HCT116 (cell line): ENCODE measurements around the gene SPEF1. TPM values are rescaled to one million over a fixed set of nuclear protein-coding genes. Genes with fewer than 3 reads are reported as not detected.

Experiments used
- ATAC-seq: fragments of 200-7000 bp; cut with Tn5 transposase; 2 replicates; pipeline ENCODE4 v1.9.1; 2020; ENCODE audit warnings: mild to moderate bottlenecking, moderate library complexity
- BruUV-seq: library from RNA; stranded (reverse); fragments of 400-500 nt; replicated peaks from 2 replicates; lab custom pipeline; 2021; lab: Mats Ljungman, UMichigan
- CTCF ChIA-PET: fragments of 300-600 bp; sonication (Branson Sonifier 250); formaldehyde crosslinking; loops from one replicate; lab custom pipeline; 2021; ENCODE audit warnings: antibody characterized with exemption; lab: Charles Lee
- POLR2A ChIA-PET: fragments of 300-600, 350-600 bp; sonication (Branson Sonifier 250); formaldehyde crosslinking; loops from one replicate; lab custom pipeline; 2021; ENCODE audit warnings: antibody characterized with exemption; lab: Charles Lee
- RAD21 ChIA-PET, 2 experiments: fragments of 300-600 bp; sonication (Branson Sonifier 250); formaldehyde crosslinking; loops; one replicate each; lab custom pipeline; 2023; ENCODE audit warnings: low total read pairs in 2 of 2; ENCODE audit not compliant: uncharacterized antibody in 2 of 2, unreplicated experiment in 2 of 2, low non-redundant PET in 1 of 2; lab: Charles Lee
- DNase-seq: peaks from one replicate; pipeline ENCODE4 v3.0.0-alpha.2; 2010; ENCODE audit warnings: low read depth, low spot score
- H2AFZ ChIP-seq: fragments of 200-600 bp; shearing (Covaris generic), sonication (generic); 2 replicates; pipeline ENCODE4 v1.6.1; 2017; ENCODE audit warnings: low read depth, mixed run types, mixed read lengths, antibody characterized with exemption, low read length; ENCODE audit not compliant: poor library complexity, severe bottlenecking
- H3K27ac ChIP-seq: 2 replicates; pipeline ENCODE4 v1.5.1; 2012; ENCODE audit warnings: low read depth, low read length
- H3K27me3 ChIP-seq: fragments of 200-600 bp; sonication (generic); 2 replicates; pipeline ENCODE4 v1.6.1; 2016; ENCODE audit warnings: mixed run types, low read length, mixed read lengths; ENCODE audit not compliant: insufficient read depth
- H3K36me3 ChIP-seq, 2 experiments: fragments of 200-500 bp in 1 of 2; fragments of 200-600 bp in 1 of 2; sonication (Bioruptor generic) in 1 of 2; sonication (generic) in 1 of 2; 2 replicates each; pipeline versions ENCODE4 v1.5.1 to v1.6.1; 2014 to 2016; ENCODE audit warnings: low read length in 2 of 2, inconsistent platforms in 1 of 2, mixed read lengths in 1 of 2, mixed run types in 1 of 2; ENCODE audit not compliant: insufficient read depth in 2 of 2, control insufficient read depth in 1 of 2
- H3K4me1 ChIP-seq, 2 experiments: fragments of 200-600 bp in 1 of 2; sonication (generic) in 1 of 2; 2 replicates each; pipeline versions ENCODE4 v1.5.1 to v1.6.1; 2012 to 2017; ENCODE audit warnings: low read length in 2 of 2, inconsistent platforms in 1 of 2, mild to moderate bottlenecking in 1 of 2, mixed read lengths in 1 of 2, mixed run types in 1 of 2, moderate library complexity in 1 of 2; ENCODE audit not compliant: insufficient read depth in 2 of 2, control insufficient read depth in 1 of 2
- H3K4me2 ChIP-seq: fragments of 200-600 bp; sonication (generic); 2 replicates; pipeline ENCODE4 v1.6.1; 2017; ENCODE audit warnings: mixed run types, low read length, mixed read lengths
- H3K4me3 ChIP-seq, 2 experiments: fragments of 200-600 bp in 1 of 2; sonication (generic) in 1 of 2; replicated peaks in 1 of 2; 2 replicates each; pipeline ENCODE4 v1.5.1; 2011 to 2016; ENCODE audit warnings: low read length in 2 of 2, control low read depth in 1 of 2, low read depth in 1 of 2, mild to moderate bottlenecking in 1 of 2, mixed read lengths in 1 of 2, mixed run types in 1 of 2
- H3K79me2 ChIP-seq: fragments of 200-600 bp; sonication (generic); 2 replicates; pipeline ENCODE4 v1.6.1; 2017; ENCODE audit warnings: mild to moderate bottlenecking, mixed run types, low read length, moderate library complexity, mixed read lengths; ENCODE audit not compliant: insufficient read depth
- H3K9ac ChIP-seq: fragments of 200-600 bp; sonication (generic); 2 replicates; pipeline ENCODE4 v1.6.1; 2016; ENCODE audit warnings: low read length, mixed read lengths
- H3K9me2 ChIP-seq: fragments of 200-600 bp; sonication (generic), shearing (Covaris generic); 2 replicates; pipeline ENCODE4 v1.6.1; 2017; ENCODE audit warnings: mixed run types, mild to moderate bottlenecking, moderate library complexity; ENCODE audit not compliant: insufficient read depth
- H3K9me3 ChIP-seq, 2 experiments: fragments of 200-500 bp in 1 of 2; fragments of 200-600 bp in 1 of 2; sonication (Bioruptor generic) in 1 of 2; sonication (generic) in 1 of 2; 2 replicates each; pipeline ENCODE4 v1.6.1; 2014 to 2017; ENCODE audit warnings: low read length in 2 of 2, mixed read lengths in 2 of 2, inconsistent platforms in 1 of 2, low read depth in 1 of 2, mild to moderate bottlenecking in 1 of 2, mixed run types in 1 of 2, moderate library complexity in 1 of 2; ENCODE audit not compliant: control insufficient read depth in 1 of 2, insufficient read depth in 1 of 2
- H4K20me1 ChIP-seq: fragments of 200-600 bp; sonication (generic), shearing (Covaris generic); 2 replicates; pipeline ENCODE4 v1.6.1; 2017; ENCODE audit warnings: mixed run types, mild to moderate bottlenecking, moderate library complexity; ENCODE audit not compliant: insufficient read depth
- ATF3 ChIP-seq: IDR thresholded peaks from 2 replicates; pipeline ENCODE4 v1.6.1; 2012
- CBX3 ChIP-seq: IDR thresholded peaks from 2 replicates; pipeline ENCODE4 v1.6.1; 2012; ENCODE audit warnings: low read depth
- CEBPB ChIP-seq: IDR thresholded peaks from 2 replicates; pipeline ENCODE4 v1.6.1; 2012; ENCODE audit warnings: low read depth
- CTCF ChIP-seq, 3 experiments: fragments of 200-600 bp in 1 of 3; sonication (generic) in 1 of 3; IDR thresholded peaks in 2 of 3; conservative IDR thresholded peaks in 1 of 3; 2 replicates each; pipeline ENCODE4 v1.5.1; 2012 to 2017; ENCODE audit warnings: low read depth in 2 of 3, low read length in 2 of 3, antibody characterized with exemption in 1 of 3, borderline replicate concordance in 1 of 3, control low read depth in 1 of 3, mild to moderate bottlenecking in 1 of 3, mixed read lengths in 1 of 3, mixed run types in 1 of 3, moderate library complexity in 1 of 3; ENCODE audit not compliant: insufficient read depth in 1 of 3
- EGR1 ChIP-seq: IDR thresholded peaks from 2 replicates; pipeline ENCODE4 v1.6.1; 2012; ENCODE audit warnings: low read depth
- ELF1 ChIP-seq: IDR thresholded peaks from 2 replicates; pipeline ENCODE4 v1.6.1; 2012; ENCODE audit warnings: low read depth, borderline replicate concordance
- EZH2 ChIP-seq: fragments of 200-600 bp; sonication (generic); IDR thresholded peaks from 2 replicates; pipeline ENCODE4 v1.6.1; 2017; ENCODE audit warnings: antibody characterized with exemption, mixed run types
- EZH2phosphoT487 ChIP-seq: fragments of 200-600 bp; IDR thresholded peaks from 2 replicates; pipeline ENCODE4 v1.6.1; 2018; ENCODE audit warnings: antibody characterized with exemption, borderline replicate concordance
- FOSL1 ChIP-seq: IDR thresholded peaks from 2 replicates; pipeline ENCODE4 v1.6.1; 2012; ENCODE audit warnings: low read depth
- MAX ChIP-seq: IDR thresholded peaks from 2 replicates; pipeline ENCODE4 v1.6.1; 2012
- POLR2A ChIP-seq: IDR thresholded peaks from 2 replicates; pipeline ENCODE4 v1.7.0; 2011; ENCODE audit warnings: borderline replicate concordance; ENCODE audit not compliant: insufficient read depth, insufficient read length; ENCODE audit errors: extremely low read depth
- POLR2AphosphoS5 ChIP-seq: IDR thresholded peaks from 2 replicates; pipeline ENCODE4 v1.6.1; 2011; ENCODE audit warnings: mild to moderate bottlenecking, low read depth, low read length, moderate library complexity
- REST ChIP-seq: IDR thresholded peaks from 2 replicates; pipeline ENCODE4 v1.6.1; 2012; ENCODE audit warnings: low read depth
- SIN3A ChIP-seq: IDR thresholded peaks from 2 replicates; pipeline ENCODE4 v1.6.1; 2012; ENCODE audit warnings: low read depth
- SP1 ChIP-seq: IDR thresholded peaks from 2 replicates; pipeline ENCODE4 v1.6.1; 2012; ENCODE audit warnings: low read depth
- SRF ChIP-seq: IDR thresholded peaks from 2 replicates; pipeline ENCODE4 v1.6.1; 2012; ENCODE audit warnings: low read depth
- YY1 ChIP-seq: IDR thresholded peaks from 2 replicates; pipeline ENCODE4 v1.6.1; 2011; ENCODE audit warnings: low read length, low read depth, moderate library complexity, mild to moderate bottlenecking; ENCODE audit not compliant: insufficient replicate concordance; ENCODE audit errors: extremely low read depth
- ZBTB33 ChIP-seq: IDR thresholded peaks from 2 replicates; pipeline ENCODE4 v1.6.1; 2011; ENCODE audit warnings: mild to moderate bottlenecking, low read length, moderate library complexity; ENCODE audit not compliant: insufficient replicate concordance; ENCODE audit errors: extremely low read depth
- ZFX ChIP-seq: fragments of 450-650 bp; IDR thresholded peaks from 2 replicates; pipeline ENCODE4 v1.6.1; 2017
- ZNF274 ChIP-seq: fragments of 200-500 bp; sonication (Bioruptor generic); IDR thresholded peaks from 2 replicates; pipeline ENCODE4 v1.6.1; 2014; ENCODE audit warnings: mild to moderate bottlenecking, low read depth, low read length, inconsistent platforms
- intact Hi-C: fragments of 100-400 bp; cut with micrococcal nuclease; formaldehyde crosslinking; loops from 2 replicates; pipeline ENCODE4 v1.10.0; 2022
- total RNA-seq: library from RNA; stranded (reverse); gene quantifications from one replicate; pipeline ENCODE4 v1.2.1, GENCODE V29; 2021; ENCODE audit not compliant: unreplicated experiment

SPEF1 gene
- total RNA-seq, 1 experiment from 2014 or later = 0.93 TPM

- RAD21 ChIA-PET = no interaction called here
- H3K27me3 ChIP-seq = no peaks in the 10 kb centered on the region
- H3K9me2 ChIP-seq = no peaks in the 10 kb centered on the region
- H3K79me2 ChIP-seq = peaks cover 7% of the 10 kb centered on the region
- POLR2A ChIA-PET = interaction anchor here (0.7 to 3.3 kb wide), 4 partner anchors 10 to 26 kb away, joined by 3 to 14 read pairs (median 10); partner anchors contain the start of gene CDC25B
- CTCF ChIA-PET = interaction anchor here (1.0 to 1.6 kb wide), 3 partner anchors 29 to 138 kb away, joined by 3 to 6 read pairs (median 4); no protein-coding TSS in a partner anchor
- H3K4me2 ChIP-seq = peak overlapping the region; percentile 49
- H3K4me3 ChIP-seq = no peak overlapping the region
- H3K9me3 ChIP-seq = no peaks in the 10 kb centered on the region
- peak overlapping the region; percentile 76 for H3K9ac ChIP-seq
- H3K27ac ChIP-seq = peak overlapping the region; percentile 99
- intact Hi-C loops = no loop called here
- TF ChIP-seq EZH2phosphoT487 (no peak), SRF (no peak), ZBTB33 (no peak), POLR2A (no peak), ZNF274 (no peak), FOSL1 (no peak), POLR2AphosphoS5 (no peak), EZH2 (no peak), SIN3A (no peak), CEBPB (no peak), MAX (no peak), CBX3 (no peak), ZFX (no peak), REST (no peak), YY1 (no peak), ATF3 (no peak), SP1 (no peak), EGR1 (no peak), CTCF (IDR thresholded peaks at IDR 0.05 in 2 of 3, conservative IDR thresholded peaks at IDR 0.05 in 1 of 3; ENCODE audit: borderline replicate concordance in 1 of 3, insufficient read depth in 1 of 3, low read depth in 2 of 3, low read length in 2 of 3) (no peak), ELF1 (no peak)
- TF ChIP-seq, all 23 proteins: peak for 0
- Histone ChIP-seq H4K20me1 (no peaks in the 10 kb centered on the region), H2AFZ (no peak overlapping the region), H3K36me3 (no peaks in the 10 kb centered on the region), H3K4me1 (peaks cover 54 to 79% of the 10 kb centered on the region in 2 experiments)
- no TSS peak for BruUV-seq
- DNase-seq (no peak), ATAC-seq (no peak)
Measured at GRCh38 chr20:3813848-3814581, 32.8 kb upstream of the SPEF1 start.
